ENCODE results near the gene CRAMP1.
A peak's percentile ranks its signal among the peaks of the same experiment; 100 is the strongest.

Gene CRAMP1

GRCh38 chr16:1638757-1639156, 26.6 kb downstream of the CRAMP1 start:
- DNase-seq: no peak

- no peak for DNase-seq
Measured at GRCh38 chr16:1639282-1639681, 27.1 kb downstream of the CRAMP1 start.

- no peak for DNase-seq
Measured at GRCh38 chr16:1639860-1640259, 27.7 kb downstream of the CRAMP1 start.

GRCh38 chr16:1640261-1640941, 28.2 kb downstream of the CRAMP1 start:
- DNase-seq: no peak

- DNase-seq: no peak
Measured at GRCh38 chr16:1641261-1641660, 29.1 kb downstream of the CRAMP1 start.

GRCh38 chr16:1642148-1642547, 30.0 kb downstream of the CRAMP1 start:
- DNase-seq: no peak

- no peak for DNase-seq
Measured at GRCh38 chr16:1642753-1643152, 30.6 kb downstream of the CRAMP1 start.

- no peak for DNase-seq
Measured at GRCh38 chr16:1643521-1643920, 31.4 kb downstream of the CRAMP1 start.

- DNase-seq: peak; percentile 18 to 24
Measured at GRCh38 chr16:1645914-1646525, 33.9 kb downstream of the CRAMP1 start.

- DNase-seq: no peak
Measured at GRCh38 chr16:1647856-1648255, 35.7 kb downstream of the CRAMP1 start.

GRCh38 chr16:1650131-1650530, 38.0 kb downstream of the CRAMP1 start:
- no peak for DNase-seq

- no peak for DNase-seq
Measured at GRCh38 chr16:1651094-1651973, 39.2 kb downstream of the CRAMP1 start.

GRCh38 chr16:1651974-1652312, 39.8 kb downstream of the CRAMP1 start:
- no peak for DNase-seq

GRCh38 chr16:1653023-1653422, 40.9 kb downstream of the CRAMP1 start:
- DNase-seq: no peak

GRCh38 chr16:1654505-1655268, 42.5 kb downstream of the CRAMP1 start:
- DNase-seq: no peak

- no peak for DNase-seq
Measured at GRCh38 chr16:1655269-1655807, 43.2 kb downstream of the CRAMP1 start.

- no peak for DNase-seq
Measured at GRCh38 chr16:1655909-1656807, 44.0 kb downstream of the CRAMP1 start.

- no peak for DNase-seq
Measured at GRCh38 chr16:1656808-1657617, 44.9 kb downstream of the CRAMP1 start.

GRCh38 chr16:1657841-1658240, 45.7 kb downstream of the CRAMP1 start:
- DNase-seq: no peak

- no peak for DNase-seq
Measured at GRCh38 chr16:1659031-1659430, 46.9 kb downstream of the CRAMP1 start.

- no peak for DNase-seq
Measured at GRCh38 chr16:1661826-1662225, 49.7 kb downstream of the CRAMP1 start.
